ENCODE measurements around the gene OBSCN. TPM values are rescaled to one million over a fixed set of nuclear protein-coding genes. Genes with fewer than 3 reads are reported as not detected.

OBSCN gene
- total and polyA plus RNA-seq, 2 of the 4 experiments (the other 2 are of a cell fraction), result 4.1 to 9.5 TPM

DNA sequence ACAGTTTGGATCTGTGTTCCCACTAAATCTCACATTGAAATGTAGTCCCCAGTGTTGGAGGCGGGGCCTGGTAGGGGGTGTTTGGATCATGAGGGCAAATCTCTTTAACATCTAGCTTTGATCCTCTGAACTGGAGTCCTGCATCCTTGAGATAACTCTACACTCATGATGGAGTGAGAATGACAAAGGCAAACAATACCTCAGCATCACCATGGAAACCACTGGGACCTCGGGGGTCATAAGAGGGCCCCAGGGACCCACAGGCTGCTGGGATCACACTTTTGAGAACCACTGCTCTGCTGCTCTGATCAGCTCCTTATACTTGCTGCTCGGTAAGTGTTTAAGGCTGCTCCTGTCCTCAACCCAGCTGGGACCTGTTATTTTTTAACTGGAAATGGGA is 13.4 kb upstream of the OBSCN start:
- no peak overlapping the region for H2AFZ ChIP-seq (replicated peaks; ENCODE audit: low read length, poor library complexity)
- H3K36me3 ChIP-seq (ENCODE audit: control insufficient read depth, insufficient read depth, low read length), result no peaks in the 10 kb centered on the region
- H4K5ac ChIP-seq (ENCODE audit: low read depth, low read length), result no peak overlapping the region
- no peaks in the 10 kb centered on the region for H3K27me3 ChIP-seq (ENCODE audit: control insufficient read depth, insufficient read depth, low read length)
- ATAC-seq (ENCODE audit: low read depth) (no peak), DNase-seq (no peak)
- no peak overlapping the region for H3K56ac ChIP-seq (ENCODE audit: extremely low read depth, insufficient read depth, low read length)
- H3K4ac ChIP-seq (ENCODE audit: low read depth, low read length), result no peak overlapping the region
- no peak overlapping the region for H2AK5ac ChIP-seq (ENCODE audit: low read depth, low read length)
- WGBS, 2 experiments (ENCODE audit: extremely low coverage in 2 of 2, insufficient read length in 1 of 2), result no CpG with 5 or more reads among the region's 3 CpGs
- H2AK9ac ChIP-seq (replicated peaks; ENCODE audit: low read depth, low read length, poor library complexity), result no peak overlapping the region
- in situ Hi-C loops (cut with MboI; ENCODE audit: low sequenced_read_pairs), result no loop called here
- no peak overlapping the region for H4K91ac ChIP-seq (ENCODE audit: insufficient read depth, low read depth, low read length)
- no peak overlapping the region for H3K14ac ChIP-seq (replicated peaks; ENCODE audit: low read depth, low read length)
- ChIA-PET CTCF (no interaction called here), POLR2A (ENCODE audit: unreplicated experiment) (interaction anchor here (0.8 kb wide), 1 partner anchor 10 kb away, joined by 4 read pairs; no protein-coding TSS in a partner anchor)
- H3K4me3 ChIP-seq (ENCODE audit: insufficient read depth, low read depth, low read length), result no peak overlapping the region
- no TSS peak for BruUV-seq (replicated peaks)
- no peak overlapping the region for H2BK20ac ChIP-seq (ENCODE audit: low read depth, low read length)
- H3K18ac ChIP-seq (ENCODE audit: low read depth, low read length), result no peak overlapping the region
- H3K23ac ChIP-seq (ENCODE audit: low read depth, low read length), result no peak overlapping the region
- no peak overlapping the region for H3K4me2 ChIP-seq (ENCODE audit: low read depth, low read length)
- H2BK120ac ChIP-seq (ENCODE audit: low read depth, low read length), result no peak overlapping the region
- no peak overlapping the region for H4K8ac ChIP-seq (ENCODE audit: low read depth in 2 of 2, low read length in 2 of 2)
- no peak overlapping the region for H3K27ac ChIP-seq (ENCODE audit: insufficient read depth, low read length)
- dilution Hi-C loops (cut with HindIII; ENCODE audit: low sequenced_read_pairs, unreplicated experiment), result no loop called here
- H3K79me1 ChIP-seq (ENCODE audit: low read depth in 1 of 2, low read length in 2 of 2), result no peaks in the 10 kb centered on the region
- peaks cover 5% of the 10 kb centered on the region for H3K9me3 ChIP-seq (ENCODE audit: control insufficient read depth, insufficient read depth, low read length)
- H3K4me1 ChIP-seq (ENCODE audit: control insufficient read depth, insufficient read depth, low read length), result no peaks in the 10 kb centered on the region
- H4K20me1 ChIP-seq (ENCODE audit: insufficient read depth, low read length), result no peaks in the 10 kb centered on the region
- no peaks in the 10 kb centered on the region; the same call in 1 of the 2 replicates for H3K9me1 ChIP-seq (ENCODE audit: insufficient read depth, low read length)
- H3K9ac ChIP-seq (ENCODE audit: low read depth, low read length), result no peak overlapping the region
- H2BK5ac ChIP-seq (ENCODE audit: low read depth, low read length, poor library complexity, severe bottlenecking), result no peak overlapping the region
- intact Hi-C loops (cut with micrococcal nuclease), result no loop called here
- TF ChIP-seq RCOR1 (IDR thresholded peaks at IDR 0.05; ENCODE audit: insufficient replicate concordance, low read length) (no peak), SMC3 (IDR thresholded peaks at IDR 0.05; ENCODE audit: low read depth, low read length) (no peak), POLR2A (IDR thresholded peaks at IDR 0.05; ENCODE audit: low read depth, low read length) (no peak), CTCF (conservative IDR thresholded peaks at IDR 0.05; ENCODE audit: low read depth, low read length) (no peak), NFE2L2 (IDR thresholded peaks at IDR 0.05; ENCODE audit: low read depth, low read length) (no peak), CHD1 (IDR thresholded peaks at IDR 0.05; ENCODE audit: low read depth, low read length) (no peak), MAFK (IDR thresholded peaks at IDR 0.05; ENCODE audit: low read depth, low read length) (no peak), MXI1 (IDR thresholded peaks at IDR 0.05; ENCODE audit: borderline replicate concordance, low read depth, low read length) (no peak), CEBPB (IDR thresholded peaks at IDR 0.05; ENCODE audit: low read depth, low read length) (no peak), BHLHE40 (IDR thresholded peaks at IDR 0.05; ENCODE audit: low read depth, low read length) (no peak), RAD21 (IDR thresholded peaks at IDR 0.05; ENCODE audit: low read length) (no peak)
- TF ChIP-seq, protein P1, sequence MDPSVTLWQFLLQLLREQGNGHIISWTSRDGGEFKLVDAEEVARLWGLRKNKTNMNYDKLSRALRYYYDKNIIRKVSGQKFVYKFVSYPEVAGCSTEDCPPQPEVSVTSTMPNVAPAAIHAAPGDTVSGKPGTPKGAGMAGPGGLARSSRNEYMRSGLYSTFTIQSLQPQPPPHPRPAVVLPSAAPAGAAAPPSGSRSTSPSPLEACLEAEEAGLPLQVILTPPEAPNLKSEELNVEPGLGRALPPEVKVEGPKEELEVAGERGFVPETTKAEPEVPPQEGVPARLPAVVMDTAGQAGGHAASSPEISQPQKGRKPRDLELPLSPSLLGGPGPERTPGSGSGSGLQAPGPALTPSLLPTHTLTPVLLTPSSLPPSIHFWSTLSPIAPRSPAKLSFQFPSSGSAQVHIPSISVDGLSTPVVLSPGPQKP (IDR thresholded peaks at IDR 0.05; ENCODE audit: borderline replicate concordance, low read depth, low read length), result no peak
- H2BK15ac ChIP-seq (ENCODE audit: low read depth, low read length), result no peak overlapping the region
